Naive thymus-derived CD8-positive, alpha-beta T cell (primary cell): Measurements from ENCODE around the gene TPD52L1. TPM values are rescaled to one million over a fixed set of nuclear protein-coding genes. Genes with fewer than 3 reads are reported as not detected.

ENCODE experiments used
- ATAC-seq, 2 donors: fragments of 150-1000 bp; cut with Tn5 transposase in 1 of 2; sonication (Bioruptor Pico), chemical (Tn5 transposase) in 1 of 2; 1 replicate in 1 of 2; 2 replicates in 1 of 2; pipeline ENCODE4 v1.10.0; 2021; ENCODE audit warnings: mild to moderate bottlenecking in 2 of 2, moderate library complexity in 2 of 2
- POLR2A ChIA-PET: fragments of 350-600 bp; sonication (Branson Sonifier 250); formaldehyde crosslinking; loops from one replicate; lab custom pipeline; 2021; ENCODE audit warnings: antibody characterized with exemption; lab: Charles Lee
- DNase-seq, 10 donors: peaks; one replicate each; pipeline versions ENCODE4 v3.0.0 to v3.0.0-alpha.2; 2020 to 2022
- H3K27ac Mint-ChIP-seq, 10 donors: one replicate each; pipeline ENCODE4 v1.8.0; 2020 to 2022; ENCODE audit warnings: mild to moderate bottlenecking in 10 of 10, mixed read lengths in 10 of 10, moderate library complexity in 4 of 10, inconsistent platforms in 1 of 10
- H3K27me3 Mint-ChIP-seq, 5 donors: one replicate each; pipeline ENCODE4 v1.8.0; 2021 to 2022; ENCODE audit warnings: mixed read lengths in 5 of 5
- H3K36me3 Mint-ChIP-seq, 3 donors: one replicate each; pipeline ENCODE4 v1.8.0; 2020 to 2022; ENCODE audit warnings: mixed read lengths in 3 of 3, mild to moderate bottlenecking in 2 of 3, inconsistent platforms in 1 of 3
- H3K4me1 Mint-ChIP-seq, 4 donors: one replicate each; pipeline ENCODE4 v1.8.0; 2021 to 2022; ENCODE audit warnings: mixed read lengths in 4 of 4
- H3K4me3 Mint-ChIP-seq, 10 donors: one replicate each; pipeline ENCODE4 v1.8.0; 2020 to 2022; ENCODE audit warnings: mild to moderate bottlenecking in 10 of 10, mixed read lengths in 10 of 10, moderate library complexity in 6 of 10, inconsistent platforms in 1 of 10
- H3K9me3 Mint-ChIP-seq, 9 donors: one replicate each; pipeline ENCODE4 v1.8.0; 2020 to 2022; ENCODE audit warnings: mixed read lengths in 9 of 9, mild to moderate bottlenecking in 3 of 9, inconsistent platforms in 1 of 9, moderate library complexity in 1 of 9
- polyA plus RNA-seq, 3 donors: library from polyadenylated mRNA; unstranded; fragments of 300-500 nt; fragmentation: Illumina TruSeq; gene quantifications; one replicate each; pipeline ENCODE4 v1.2.3, GENCODE V29; 2021
- total RNA-seq, 8 experiments: library from RNA in 2 of 8; stranded (reverse) in 2 of 8; gene quantifications; one replicate each; pipeline ENCODE4 v1.2.3 and lab custom pipeline; 2021 to 2026

The TPD52L1 gene
- total and polyA plus RNA-seq, 5 experiments from 2014 or later = not detected

DNA sequence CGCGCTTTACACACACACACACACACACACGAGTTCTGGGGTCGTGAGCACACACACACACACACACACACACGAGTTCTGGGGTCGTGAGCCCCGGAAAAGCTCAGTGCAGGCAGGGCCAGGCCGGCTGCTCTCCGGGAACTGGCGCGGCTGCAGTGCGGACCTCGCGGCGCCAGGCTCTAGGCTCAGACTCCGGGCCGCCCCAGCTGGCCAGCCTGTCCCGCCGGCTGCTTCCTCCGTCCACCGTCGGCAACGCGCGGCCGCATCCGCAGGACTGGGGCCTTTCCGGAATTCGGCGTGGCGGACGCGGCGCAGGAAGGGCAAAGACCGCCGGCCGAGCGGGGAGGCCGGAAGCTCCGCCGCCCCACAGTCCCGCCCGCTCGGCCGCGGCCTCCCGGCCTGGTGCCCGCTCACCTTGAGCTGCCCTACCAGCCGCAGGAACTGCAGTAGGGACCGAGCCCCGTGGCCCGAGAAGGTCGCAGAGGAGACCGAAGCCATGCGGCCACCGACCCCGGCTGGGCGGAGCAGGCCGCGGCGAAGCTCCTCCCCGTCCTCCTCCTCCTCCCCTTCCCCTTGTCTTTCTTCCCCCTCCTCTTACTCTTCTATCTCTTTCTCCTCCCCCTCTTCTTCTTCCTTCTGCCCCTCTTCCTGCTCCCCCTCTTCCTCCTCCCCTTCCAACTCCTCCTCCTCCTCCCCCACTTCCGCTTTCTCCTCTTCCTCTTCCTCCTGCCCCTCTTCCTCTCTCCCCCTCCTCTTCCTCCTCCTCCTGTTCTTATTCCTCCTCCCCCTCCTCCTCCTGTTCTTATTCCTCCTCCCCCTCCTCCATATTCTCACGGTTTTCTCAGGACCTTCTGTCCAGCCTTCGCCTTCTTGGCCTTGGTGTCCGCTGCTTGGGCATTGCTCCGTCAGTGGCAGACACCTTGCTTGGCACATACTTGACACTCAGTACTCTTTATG lies 148.1 kb downstream of the TPD52L1 start, which contains the start of gene HDDC2:
HDDC2 (minus strand) TSS at position 533 of the 957 bp plus-strand sequence; CDS start at position 498, 35 bp downstream.
- Mint-ChIP-seq H3K27ac (peak within 1 kb of the TSS; percentile 89 to 98 (median 93)), H3K27me3 (peaks cover 0 to 10% (median 4%) of the 10 kb centered on the region in 5 donors), H3K36me3 (peaks cover 9 to 33% (median 19%) of the 10 kb centered on the region in 3 donors), H3K9me3 (peaks cover 0 to 5% (median 0%) of the 10 kb centered on the region in 9 donors), H3K4me1 (peaks cover 46 to 60% (median 56%) of the 10 kb centered on the region in 4 donors), H3K4me3 (peak within 1 kb of the TSS; percentile 85 to 96 (median 92))
- DNase-seq (peak; percentile 10 to 77 (median 33)), ATAC-seq (peak; percentile 42 to 57)
- POLR2A ChIA-PET = interaction anchor here (0.6 to 2.9 kb wide), 10 partner anchors 9 to 684 kb away, joined by 3 to 24 read pairs (median 6); partner anchors contain the start of genes HEY2, NCOA7 and TRMT11

DNA sequence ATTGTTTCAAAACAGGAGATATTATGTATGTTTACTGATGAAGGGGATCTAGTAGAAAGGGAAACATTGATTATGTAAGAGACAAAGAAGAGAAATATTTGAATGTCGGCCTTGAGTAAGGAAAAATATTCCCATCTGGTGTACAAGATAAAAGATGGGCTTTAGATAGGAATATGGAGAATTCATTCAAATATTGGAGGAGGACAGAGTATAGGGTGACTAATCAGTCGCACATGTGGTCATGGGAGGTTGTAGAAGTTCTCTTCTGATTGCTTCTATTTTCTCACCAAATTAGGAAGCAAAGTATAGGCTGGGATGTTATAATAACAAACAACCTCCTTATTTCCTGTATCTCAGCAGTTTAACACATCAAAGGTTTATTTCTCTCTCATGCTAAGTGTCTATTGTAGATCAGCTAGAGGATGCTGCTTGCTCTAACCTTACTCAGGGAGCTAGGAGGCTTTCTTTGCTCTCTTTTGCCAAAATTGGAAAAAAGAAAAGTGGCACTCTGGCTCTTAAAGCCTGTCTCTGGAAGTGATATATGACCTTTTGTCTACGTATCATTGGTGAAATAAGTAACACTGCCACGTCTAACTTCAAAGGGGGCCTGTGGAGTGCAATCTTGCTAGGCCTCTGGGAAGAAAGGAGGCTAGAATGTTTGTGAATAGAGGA lies 149.4 kb downstream of the TPD52L1 start:
- ATAC-seq (peak; percentile 80 to 91), DNase-seq (peak in 3 of 10 donors; percentile 39 to 60 (median 58))
- peaks cover 37 to 49% (median 47%) of the 10 kb centered on the region in 4 donors for H3K4me1 Mint-ChIP-seq
- peaks cover 1 to 19% (median 5%) of the 10 kb centered on the region in 5 donors for H3K27me3 Mint-ChIP-seq
- peak overlapping the region; percentile 85 to 96 (median 90) for H3K4me3 Mint-ChIP-seq
- peaks cover 0 to 5% (median 0%) of the 10 kb centered on the region in 9 donors for H3K9me3 Mint-ChIP-seq
- POLR2A ChIA-PET = interaction anchor here (1.2 to 2.9 kb wide), 7 partner anchors 10 to 671 kb away, joined by 3 to 24 read pairs (median 7); partner anchors contain the start of genes HEY2 and NCOA7
- H3K36me3 Mint-ChIP-seq = peaks cover 0 to 23% (median 10%) of the 10 kb centered on the region in 3 donors
- H3K27ac Mint-ChIP-seq = peak overlapping the region; percentile 85 to 98 (median 92)

DNA sequence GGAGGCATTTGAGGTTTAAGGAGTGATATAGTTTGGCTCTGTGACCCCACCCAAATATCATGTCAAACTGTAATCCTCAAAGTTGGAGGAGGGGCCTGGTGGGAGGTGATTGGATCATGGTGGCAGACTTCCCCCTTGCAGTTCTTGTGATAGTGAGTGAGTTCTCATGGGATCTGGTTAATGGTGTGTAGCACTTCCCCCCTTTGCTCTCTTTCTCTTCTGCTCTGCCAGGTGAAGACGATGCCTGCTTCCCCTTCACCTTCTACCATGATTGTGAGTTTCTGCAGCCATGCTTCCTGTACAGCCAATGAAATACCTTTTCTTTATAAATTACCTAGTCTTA lies 149.9 kb downstream of the TPD52L1 start:
- ATAC-seq = no peak
- Mint-ChIP-seq H3K9me3 (peaks cover 0 to 5% (median 0%) of the 10 kb centered on the region in 9 donors), H3K4me3 (peak overlapping the region in 7 of 10 donors; percentile 25 to 96 (median 91))

DNA sequence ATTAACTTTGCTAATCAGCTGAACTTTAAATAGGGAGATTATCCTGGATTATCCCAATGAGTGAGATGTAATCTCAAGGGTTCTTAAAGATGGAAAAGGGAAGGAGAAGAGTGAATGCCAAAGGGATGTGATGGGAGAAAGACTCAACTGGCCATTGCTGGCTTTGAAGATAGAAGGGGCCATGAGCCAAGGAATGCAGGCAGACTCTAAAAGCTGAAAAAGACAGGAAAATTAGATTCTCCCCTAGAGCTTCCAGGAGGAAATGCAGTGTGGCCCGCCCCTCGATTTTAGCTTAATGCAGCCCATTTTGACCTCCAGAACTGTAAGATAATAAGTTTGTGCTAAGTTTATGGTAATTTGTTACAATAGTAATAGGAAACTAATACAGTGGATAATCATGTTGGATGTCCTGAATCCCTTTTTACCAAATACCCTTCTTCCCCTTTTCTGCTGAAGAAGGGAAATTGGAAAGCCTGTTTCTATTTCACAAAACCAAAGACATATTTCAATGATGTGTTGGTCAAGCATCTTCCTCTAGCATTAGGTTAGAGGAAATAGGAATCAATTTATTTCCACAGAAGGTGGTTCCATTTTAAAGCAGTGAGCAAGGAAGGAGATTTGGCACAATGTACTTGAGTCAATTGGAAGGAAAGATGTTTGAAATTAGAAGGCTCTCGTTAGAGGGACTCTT lies 151.5 kb downstream of the TPD52L1 start:
- Mint-ChIP-seq H3K9me3 (peaks cover 0 to 5% (median 0%) of the 10 kb centered on the region in 9 donors), H3K4me1 (peaks cover 25 to 32% (median 31%) of the 10 kb centered on the region in 4 donors), H3K4me3 (no peak overlapping the region), H3K27me3 (peaks cover 2 to 21% (median 7%) of the 10 kb centered on the region in 5 donors), H3K36me3 (peaks cover 0 to 3% (median 0%) of the 10 kb centered on the region in 3 donors), H3K27ac (peak overlapping the region in 1 of 10 donors; percentile 25)
- POLR2A ChIA-PET = interaction anchor here (1.2 kb wide), 1 partner anchor 485 kb away, joined by 9 read pairs; the partner anchor contains the start of gene NCOA7
- no peak for ATAC-seq
- no peak for DNase-seq

More for the DNA sequence above, 149.9 kb downstream of the TPD52L1 start:
- no peak for DNase-seq
- Mint-ChIP-seq H3K27ac (peak overlapping the region; percentile 85 to 98 (median 92)), H3K4me1 (peaks cover 34 to 45% (median 43%) of the 10 kb centered on the region in 4 donors), H3K36me3 (peaks cover 0 to 19% (median 8%) of the 10 kb centered on the region in 3 donors), H3K27me3 (peaks cover 2 to 21% (median 7%) of the 10 kb centered on the region in 5 donors)
- POLR2A ChIA-PET = interaction anchor here (1.9 to 2.9 kb wide), 2 partner anchors 445 to 461 kb away, joined by 5 to 18 read pairs; partner anchors contain the start of gene HEY2

DNA sequence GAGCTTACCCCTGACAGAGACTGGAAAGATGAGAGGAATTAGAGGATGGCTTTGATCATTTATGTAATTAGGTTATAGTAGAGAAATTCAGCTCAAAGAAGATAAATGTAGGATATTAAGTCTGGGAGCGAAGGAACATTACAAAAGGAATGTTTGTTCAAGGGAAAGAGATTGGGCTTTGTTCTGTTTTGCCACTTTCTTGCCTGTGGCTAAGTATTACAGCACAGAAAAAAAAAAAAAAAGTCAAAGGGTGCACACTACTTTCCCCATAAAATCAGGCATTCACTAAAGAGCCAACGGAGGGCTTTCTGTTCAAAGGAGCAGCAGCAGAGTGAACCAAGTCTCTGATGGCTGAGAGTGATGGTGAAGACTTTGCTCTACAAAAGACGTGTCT lies 153.2 kb downstream of the TPD52L1 start:
- Mint-ChIP-seq H3K27ac (no peak overlapping the region), H3K4me1 (peaks cover 18 to 26% (median 20%) of the 10 kb centered on the region in 4 donors), H3K36me3 (no peaks in the 10 kb centered on the region), H3K4me3 (no peak overlapping the region), H3K27me3 (peaks cover 4 to 21% (median 9%) of the 10 kb centered on the region in 5 donors), H3K9me3 (peaks cover 0 to 5% (median 0%) of the 10 kb centered on the region in 9 donors)
- no peak for ATAC-seq
- POLR2A ChIA-PET = interaction anchor here (0.7 kb wide), 1 partner anchor 483 kb away, joined by 5 read pairs; no protein-coding TSS in a partner anchor
- DNase-seq = no peak

DNA sequence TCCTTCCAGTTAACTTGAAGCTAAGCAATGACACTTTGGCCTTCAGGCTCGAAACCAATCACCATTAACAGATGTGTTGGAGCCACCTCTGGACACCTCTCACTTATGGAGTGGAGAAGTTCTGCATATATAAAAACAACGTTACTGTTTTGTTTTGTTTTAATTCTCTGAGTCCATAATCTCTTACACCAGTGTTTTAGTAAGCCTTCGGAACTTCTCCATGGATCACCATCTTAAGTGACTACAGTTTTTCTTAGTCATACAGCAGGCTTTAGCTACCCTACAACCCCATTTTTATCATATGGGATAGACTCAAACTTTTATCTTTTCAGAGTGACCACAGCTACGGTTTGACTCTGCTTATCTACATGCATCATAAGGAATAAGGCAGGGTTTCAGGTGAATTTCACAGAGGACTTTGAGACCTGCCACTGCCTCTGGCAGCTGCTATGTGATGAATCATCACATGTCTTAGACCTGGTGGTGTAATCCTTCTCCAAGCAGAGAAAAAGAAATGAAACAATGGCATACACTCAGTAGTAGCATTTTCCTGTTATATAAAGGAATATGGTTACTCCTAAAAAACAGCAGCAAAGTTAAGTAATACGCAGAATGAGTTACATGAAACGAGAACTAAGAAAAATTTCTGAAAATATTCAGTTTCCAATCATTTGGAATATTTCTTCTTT lies 153.7 kb downstream of the TPD52L1 start:
- ATAC-seq (no peak), DNase-seq (no peak)
- Mint-ChIP-seq H3K9me3 (peaks cover 0 to 3% (median 0%) of the 10 kb centered on the region in 9 donors), H3K27me3 (peaks cover 7 to 21% (median 12%) of the 10 kb centered on the region in 5 donors), H3K27ac (no peak overlapping the region), H3K36me3 (no peaks in the 10 kb centered on the region), H3K4me3 (no peak overlapping the region), H3K4me1 (peaks cover 15 to 21% (median 18%) of the 10 kb centered on the region in 4 donors)
- POLR2A ChIA-PET = interaction anchor here (0.7 kb wide), 1 partner anchor 482 kb away, joined by 5 read pairs; no protein-coding TSS in a partner anchor

DNA sequence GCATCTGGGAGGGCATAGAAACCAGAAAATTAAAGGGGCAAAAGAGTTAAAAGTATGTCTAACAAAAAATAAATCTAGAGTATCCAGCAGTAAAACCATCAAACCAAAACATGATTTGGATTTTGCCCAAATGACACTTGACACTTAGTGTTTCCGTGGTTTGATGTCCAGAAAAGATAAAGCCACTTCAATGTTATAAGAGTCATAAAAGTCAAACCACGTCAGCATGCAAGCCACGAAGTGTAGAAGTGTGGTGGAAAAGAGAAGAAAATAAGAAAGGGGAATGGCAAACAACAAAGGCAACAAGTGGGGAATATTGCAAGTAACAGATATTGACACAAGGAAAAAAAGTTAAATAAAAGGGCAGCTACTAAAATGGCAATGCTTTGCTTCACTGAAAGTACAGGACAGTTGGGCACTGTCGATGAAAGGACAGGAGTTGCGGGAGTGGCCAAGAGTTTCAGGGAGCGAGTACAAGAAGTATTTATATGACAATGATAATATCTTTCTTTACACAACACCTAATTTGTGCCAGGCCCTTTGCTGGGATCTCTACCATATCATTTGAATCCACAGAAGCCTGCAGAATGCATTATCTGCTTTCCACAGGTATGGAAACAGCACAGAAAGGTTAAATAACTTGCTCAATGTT lies 154.5 kb downstream of the TPD52L1 start:
- Mint-ChIP-seq H3K36me3 (no peaks in the 10 kb centered on the region), H3K4me1 (peaks cover 9 to 13% (median 10%) of the 10 kb centered on the region in 4 donors), H3K27me3 (peaks cover 8 to 21% (median 17%) of the 10 kb centered on the region in 5 donors), H3K9me3 (no peaks in the 10 kb centered on the region), H3K27ac (peak overlapping the region in 1 of 10 donors; percentile 53), H3K4me3 (no peak overlapping the region)
- no peak for DNase-seq
- ATAC-seq = no peak
- POLR2A ChIA-PET = no interaction called here

DNA sequence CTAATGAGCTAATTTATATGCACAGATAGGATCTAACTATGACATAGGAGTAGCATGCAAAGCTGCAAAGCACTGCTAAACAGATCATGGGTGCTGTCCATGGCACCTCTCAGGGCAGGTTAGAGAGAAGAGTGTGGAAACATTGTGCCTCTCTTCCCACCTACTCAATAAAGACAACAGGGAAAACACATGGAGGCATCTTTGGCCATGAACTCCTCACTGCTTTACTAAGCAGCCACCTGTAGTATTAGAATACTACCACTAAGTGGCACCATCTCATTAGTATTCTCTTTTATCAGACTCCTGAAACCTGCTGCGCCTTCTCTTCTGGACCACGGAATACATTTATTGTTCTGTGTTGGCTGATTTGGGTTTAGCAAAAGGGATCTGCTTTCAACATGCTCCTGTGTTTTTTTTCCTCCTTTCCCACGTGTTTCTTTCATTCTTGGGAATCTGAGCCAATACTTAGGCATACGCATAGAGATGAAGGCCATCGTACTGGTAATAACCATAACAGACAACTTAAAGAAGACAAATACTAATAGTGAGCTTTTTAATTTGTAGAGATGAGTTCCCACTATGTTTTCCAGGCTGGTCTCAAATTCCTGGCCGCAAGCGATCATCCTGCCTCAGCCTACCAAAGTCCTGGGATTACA lies 157.5 kb downstream of the TPD52L1 start:
- DNase-seq (peak in 5 of 10 donors; percentile 14 to 62 (median 57)), ATAC-seq (peak; percentile 74 to 91)
- Mint-ChIP-seq H3K9me3 (no peaks in the 10 kb centered on the region), H3K27me3 (peaks cover 8 to 17% (median 15%) of the 10 kb centered on the region in 5 donors), H3K4me3 (no peak overlapping the region), H3K27ac (no peak overlapping the region), H3K4me1 (peaks cover 2 to 5% (median 2%) of the 10 kb centered on the region in 4 donors), H3K36me3 (no peaks in the 10 kb centered on the region)
- POLR2A ChIA-PET = interaction anchor here (1.7 kb wide), 1 partner anchor 479 kb away, joined by 4 read pairs; the partner anchor contains the start of gene NCOA7

DNA sequence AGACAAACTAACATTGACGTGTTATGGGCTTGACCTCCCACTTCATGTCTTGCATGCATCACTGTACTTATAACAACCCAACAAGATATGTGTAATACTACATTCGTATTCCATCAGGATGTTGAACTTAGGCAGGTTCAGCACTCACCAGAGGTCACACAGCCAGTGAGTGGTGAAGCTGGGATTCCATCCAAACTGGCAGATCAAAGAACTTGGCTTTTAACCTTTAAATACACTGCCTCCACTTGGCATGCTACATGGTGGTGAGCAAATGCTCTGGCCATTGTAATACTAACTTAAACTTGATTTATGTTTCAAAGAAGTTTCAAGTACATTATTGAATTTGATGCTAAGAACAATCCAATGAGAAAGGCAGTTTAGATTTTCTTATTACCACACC lies 158.9 kb downstream of the TPD52L1 start:
- POLR2A ChIA-PET = no interaction called here

DNA sequence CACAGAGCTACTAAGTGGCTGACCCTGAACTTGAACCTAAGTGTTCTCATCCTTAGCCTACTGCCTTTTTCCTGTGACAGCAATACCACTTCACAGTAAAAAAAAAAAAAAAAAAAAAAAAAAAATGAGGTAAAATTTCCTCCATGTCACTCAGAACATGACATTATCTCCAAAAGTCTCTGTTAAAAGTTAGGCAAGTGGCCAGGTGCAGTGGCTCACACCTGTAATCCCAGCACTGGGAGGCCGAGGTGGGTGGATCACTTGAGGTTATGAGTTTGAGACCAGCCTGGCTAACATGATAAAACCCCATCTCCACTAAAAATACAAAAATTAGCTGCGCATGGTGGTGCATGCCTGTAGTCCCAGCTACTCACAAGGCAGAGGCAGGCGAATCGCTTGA lies 159.4 kb downstream of the TPD52L1 start:
- Mint-ChIP-seq H3K4me1 (peaks cover 2 to 5% (median 2%) of the 10 kb centered on the region in 4 donors), H3K9me3 (no peaks in the 10 kb centered on the region), H3K36me3 (no peaks in the 10 kb centered on the region), H3K27ac (no peak overlapping the region), H3K27me3 (peaks cover 3 to 18% (median 11%) of the 10 kb centered on the region in 5 donors), H3K4me3 (no peak overlapping the region)
- DNase-seq = no peak
- ATAC-seq = no peak
- POLR2A ChIA-PET = no interaction called here

More for the DNA sequence above, 158.9 kb downstream of the TPD52L1 start:
- Mint-ChIP-seq H3K4me1 (peaks cover 2 to 5% (median 2%) of the 10 kb centered on the region in 4 donors), H3K27me3 (peaks cover 6 to 16% (median 12%) of the 10 kb centered on the region in 5 donors), H3K9me3 (no peaks in the 10 kb centered on the region), H3K4me3 (no peak overlapping the region), H3K36me3 (no peaks in the 10 kb centered on the region), H3K27ac (no peak overlapping the region)
- ATAC-seq = no peak
- no peak for DNase-seq
